GM21367 (cell line): Measurements from ENCODE around the gene CBS.
"Not testable (repeated sequence)": the region's sequence is repeated elsewhere in the genome, so short reads cannot be mapped to it uniquely, and the experiment has no call there.

ENCODE experiments used
- ATAC-seq: cut with Tn5 transposase; IDR thresholded peaks from one replicate; pipeline ENCODE4 v1.9.1; 2021; ENCODE audit not compliant: unreplicated experiment

The CBS gene

DNA sequence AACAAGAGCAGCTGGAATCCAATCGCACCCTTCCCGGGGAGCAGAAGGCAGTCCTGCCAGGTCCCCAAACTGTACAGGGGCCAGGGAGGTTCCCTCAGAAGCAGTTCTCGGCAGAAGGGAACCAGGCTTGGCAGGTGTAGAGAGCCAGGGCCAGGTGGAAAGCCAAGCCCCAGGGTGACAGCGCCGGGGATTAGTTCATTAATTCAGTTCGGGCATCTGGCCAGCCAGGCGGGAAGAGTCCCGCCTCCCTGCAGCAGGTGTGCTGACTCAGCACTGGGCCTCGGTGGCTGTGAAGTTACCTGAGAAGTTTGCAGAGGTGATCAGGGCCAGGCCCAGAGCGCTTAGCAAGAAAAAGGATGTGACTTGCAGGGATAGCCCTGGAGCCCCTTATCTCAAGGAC, 6.0 kb downstream of the CBS start:
- not testable (repeated sequence) for ATAC-seq

DNA sequence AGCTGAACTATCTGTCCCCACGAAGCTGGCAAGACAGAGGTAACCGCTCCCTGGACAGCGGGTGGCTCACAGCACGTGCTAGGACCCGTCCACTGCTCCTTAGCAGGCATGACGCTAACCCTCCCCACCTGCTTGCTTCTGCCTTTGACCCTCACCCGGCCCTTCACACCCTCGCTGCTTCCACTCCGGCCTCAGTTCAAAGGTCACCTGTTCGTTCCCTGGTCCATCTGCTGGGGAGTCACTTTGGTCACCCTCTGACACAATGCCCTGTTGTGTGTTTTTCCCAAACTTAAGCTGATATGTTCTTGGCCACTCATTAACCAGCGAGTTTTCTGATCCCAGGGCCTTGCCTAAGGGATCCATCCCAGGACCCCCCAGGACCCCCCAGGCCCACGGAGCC, 7.6 kb downstream of the CBS start:
- not testable (repeated sequence) for ATAC-seq

DNA sequence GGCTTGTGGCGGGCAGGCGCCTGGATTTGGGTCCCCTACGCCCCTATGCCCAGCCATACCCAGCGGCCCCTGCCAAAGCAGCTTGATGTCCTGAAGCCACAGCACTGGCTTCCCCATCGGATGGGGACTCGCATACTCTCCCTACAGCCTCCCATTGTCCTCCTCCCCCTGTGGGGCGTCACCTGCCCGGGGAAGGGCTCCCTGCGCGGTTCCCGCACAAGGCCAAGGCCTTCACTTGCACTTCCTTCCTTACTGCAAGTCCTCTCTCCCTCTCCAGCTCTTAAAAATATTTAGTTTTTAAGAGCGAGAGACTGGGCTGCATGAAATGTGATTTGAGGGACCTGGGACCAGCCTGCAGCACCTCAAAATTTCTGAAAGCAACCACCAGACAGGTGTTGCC, 8.9 kb downstream of the CBS start:
- ATAC-seq: not testable (repeated sequence)

DNA sequence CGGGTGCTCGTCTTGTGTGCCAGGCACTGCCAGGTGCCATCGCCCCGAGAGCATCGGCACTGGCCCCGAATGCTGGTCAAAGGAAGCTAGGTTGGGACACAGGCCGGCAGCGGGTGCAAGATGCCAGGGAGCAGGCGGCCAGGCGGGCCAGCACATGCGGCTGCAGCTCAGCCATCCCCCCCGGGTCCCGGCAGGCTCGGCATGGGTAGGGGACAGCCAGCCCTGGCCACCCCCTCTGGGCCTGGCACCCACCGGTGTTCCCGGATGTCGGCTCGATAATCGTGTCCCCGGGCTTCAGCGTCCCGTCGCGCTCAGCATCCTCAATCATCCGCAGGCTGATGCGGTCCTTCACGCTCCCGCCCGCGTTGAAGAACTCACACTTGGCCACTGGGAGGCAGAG, 9.6 kb downstream of the CBS start:
- not testable (repeated sequence) for ATAC-seq

DNA sequence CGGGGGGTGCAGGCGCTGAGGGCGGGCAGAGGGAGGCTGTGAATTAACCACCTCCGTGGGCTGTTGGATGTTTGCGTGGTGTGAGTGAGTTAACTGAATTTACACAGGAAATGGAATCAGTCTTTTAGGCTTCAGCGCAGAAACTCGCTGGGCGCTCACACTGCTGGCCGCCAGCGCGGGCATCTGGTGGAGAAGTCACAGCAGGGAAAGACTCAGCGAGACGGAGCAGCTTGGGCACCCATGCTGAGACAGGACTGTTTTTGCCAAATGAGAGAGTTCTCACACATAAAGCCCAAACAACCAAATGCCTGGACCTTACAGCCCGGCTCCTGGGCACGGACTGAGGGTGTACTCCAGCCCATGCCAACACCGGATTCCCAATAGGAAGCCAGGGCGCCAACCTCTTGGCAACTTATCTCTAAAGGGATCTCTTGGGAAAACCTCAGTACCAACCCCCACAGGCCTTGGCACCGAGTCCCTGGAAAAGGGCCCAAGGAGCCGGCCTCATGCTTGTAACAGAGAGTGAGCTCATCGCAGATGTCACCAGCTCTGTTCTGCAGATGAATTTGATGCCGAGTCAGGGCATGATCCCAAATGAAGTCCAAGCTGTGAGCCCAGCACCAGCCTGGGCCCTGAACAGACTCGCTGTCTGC, 11.2 kb downstream of the CBS start:
- ATAC-seq: not testable (repeated sequence)

DNA sequence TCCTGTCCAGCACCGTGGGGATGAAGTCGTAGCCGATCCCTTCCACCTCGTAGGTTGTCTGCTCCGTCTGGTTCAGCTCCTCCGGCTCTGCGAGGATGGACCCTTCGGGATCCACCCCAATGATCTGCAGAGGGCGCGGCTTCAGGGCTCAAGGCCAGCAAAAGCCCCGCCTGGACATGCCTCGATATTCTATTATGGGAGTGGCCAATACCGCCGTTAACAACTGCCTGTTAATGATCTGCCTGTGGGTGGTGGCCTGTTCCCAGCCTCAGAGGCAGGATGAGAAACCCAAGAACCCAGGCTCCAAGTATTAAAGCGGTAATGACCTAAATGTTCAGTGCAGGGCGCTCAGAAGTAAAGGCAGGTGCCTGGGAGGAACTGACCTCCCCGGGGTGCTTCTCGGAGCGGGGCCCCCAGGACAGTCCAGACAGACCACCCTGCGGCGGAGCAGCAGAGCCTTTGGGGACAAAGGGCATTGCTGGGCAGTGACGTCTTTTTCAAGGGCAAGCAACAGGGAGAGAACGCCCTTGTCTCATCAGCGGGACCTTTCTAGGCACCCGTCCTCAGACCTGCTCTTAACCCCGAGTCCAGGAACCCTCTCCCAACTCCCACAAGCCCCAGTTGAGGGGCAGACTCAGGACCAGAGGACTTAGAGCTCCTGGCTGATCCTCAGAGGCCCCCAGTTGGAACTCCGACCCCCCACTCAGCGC, 12.5 kb downstream of the CBS start:
- ATAC-seq: not testable (repeated sequence)

DNA sequence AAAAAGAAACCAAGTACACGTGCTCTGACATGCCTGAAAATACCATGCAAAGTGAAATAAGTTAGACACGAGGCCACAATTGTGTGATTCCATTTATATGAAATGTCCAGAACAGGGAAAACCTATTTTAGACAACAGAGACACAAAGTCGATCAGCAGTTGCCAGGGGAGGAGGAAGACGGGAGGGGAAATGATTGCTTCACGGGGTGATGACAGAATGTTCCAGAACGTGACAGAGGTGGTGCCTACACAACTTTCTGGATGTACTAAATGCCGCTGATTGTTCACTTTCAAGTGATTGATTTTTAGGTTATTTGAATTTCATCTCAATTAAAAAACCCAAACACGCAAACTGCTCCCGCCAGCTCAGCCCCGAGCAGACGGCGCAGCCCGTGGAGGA, 22.5 kb downstream of the CBS start:
- ATAC-seq: not testable (repeated sequence)

DNA sequence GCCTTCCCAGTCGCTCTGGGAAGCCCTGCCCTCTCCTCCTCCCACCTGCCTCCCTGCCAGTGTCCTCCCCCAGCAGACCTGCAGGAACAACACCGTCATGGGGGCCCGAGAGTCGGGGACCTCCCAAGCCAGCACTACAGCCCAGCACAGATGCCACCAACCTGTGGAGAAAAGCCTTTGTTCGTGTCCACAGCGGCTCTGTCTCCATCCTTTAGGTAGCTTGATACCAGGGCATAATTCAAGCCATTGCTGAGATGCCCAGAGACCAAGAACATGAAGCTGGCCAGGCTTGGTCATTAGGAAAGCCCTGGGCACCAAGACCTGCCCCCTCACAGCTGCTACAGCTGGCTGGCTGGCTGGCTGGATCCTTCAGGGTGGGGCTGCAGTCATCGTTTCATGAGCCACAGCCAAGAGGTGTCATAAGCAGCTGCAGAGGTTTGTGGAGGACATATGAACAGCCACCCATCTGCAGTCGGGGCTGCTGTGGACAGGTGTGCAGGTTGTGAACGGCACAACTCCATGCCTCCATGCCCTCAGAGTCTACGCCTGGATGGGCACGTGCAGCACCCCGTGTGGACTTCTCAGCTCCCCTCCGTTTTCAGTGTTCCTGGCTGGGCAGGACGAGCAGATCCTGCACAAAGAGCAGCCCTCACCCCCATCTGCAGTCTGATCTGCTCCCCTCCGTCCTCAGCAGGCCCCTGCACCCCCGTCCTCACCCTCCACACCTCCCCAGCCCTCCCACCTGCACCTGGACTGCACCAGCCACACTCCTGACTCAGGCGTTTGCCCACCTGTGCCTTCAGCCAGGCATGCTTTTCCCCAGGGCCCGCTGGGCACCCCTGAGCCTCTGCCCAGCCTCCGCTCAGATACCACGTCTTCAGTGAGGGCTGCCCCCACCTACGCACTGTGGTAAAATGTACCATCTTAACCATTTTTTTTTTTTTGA, 29.5 kb downstream of the CBS start:
- ATAC-seq: not testable (repeated sequence)

DNA sequence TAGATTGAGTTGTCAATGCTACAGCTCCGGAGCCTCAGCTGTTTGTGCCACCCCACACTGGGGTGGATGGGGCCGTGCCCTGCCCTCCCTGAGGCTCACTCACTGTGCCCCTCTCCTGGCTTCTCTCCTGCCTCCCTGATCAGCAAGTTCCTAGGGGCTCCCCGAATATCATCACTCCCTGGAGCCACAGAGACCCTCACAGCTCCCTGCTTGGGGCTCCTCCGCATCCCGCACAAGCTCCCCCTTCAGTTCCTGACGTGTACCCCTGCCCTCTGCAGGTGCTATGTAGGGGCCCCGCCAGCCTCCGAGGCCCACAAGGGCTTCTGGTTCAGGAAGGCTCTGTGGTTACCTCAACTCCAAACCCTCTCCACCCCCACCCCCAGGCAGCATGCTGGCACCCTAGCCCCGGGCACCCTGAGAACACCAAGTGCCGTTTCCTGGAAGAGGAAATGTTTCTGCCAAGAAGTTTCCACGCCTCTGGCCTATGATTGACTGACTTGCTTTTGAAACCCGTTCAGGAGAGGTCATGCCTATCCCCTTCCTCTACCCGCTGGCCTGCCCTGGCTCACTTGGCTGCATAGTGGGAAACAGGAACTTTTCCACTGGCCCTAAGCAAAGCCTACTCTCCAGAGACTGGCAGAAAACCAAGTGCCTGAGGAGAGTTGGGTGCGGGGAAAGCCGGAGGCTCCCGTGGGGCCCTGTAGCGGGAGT, 30.3 kb downstream of the CBS start:
- ATAC-seq: not testable (repeated sequence)

DNA sequence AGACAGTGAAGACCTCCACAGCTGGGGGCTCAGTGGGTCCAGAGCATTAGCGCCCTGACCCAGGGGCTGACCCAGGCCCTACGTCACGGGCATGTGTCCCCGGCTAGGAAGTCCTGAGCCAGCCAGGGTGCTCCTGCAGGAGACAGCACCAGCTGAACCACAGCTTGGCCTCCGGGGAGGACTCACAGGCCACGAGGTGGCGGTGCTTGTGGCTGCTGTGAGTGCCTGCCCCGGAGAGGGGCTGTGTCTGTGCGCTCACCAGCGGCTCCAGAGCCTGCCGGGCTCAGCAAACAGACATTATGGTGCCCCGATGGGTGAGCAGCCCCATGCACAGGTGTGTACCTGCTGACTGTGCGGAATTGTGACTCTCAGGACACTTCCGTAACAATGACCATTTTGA, 31.1 kb downstream of the CBS start:
- ATAC-seq: not testable (repeated sequence)

DNA sequence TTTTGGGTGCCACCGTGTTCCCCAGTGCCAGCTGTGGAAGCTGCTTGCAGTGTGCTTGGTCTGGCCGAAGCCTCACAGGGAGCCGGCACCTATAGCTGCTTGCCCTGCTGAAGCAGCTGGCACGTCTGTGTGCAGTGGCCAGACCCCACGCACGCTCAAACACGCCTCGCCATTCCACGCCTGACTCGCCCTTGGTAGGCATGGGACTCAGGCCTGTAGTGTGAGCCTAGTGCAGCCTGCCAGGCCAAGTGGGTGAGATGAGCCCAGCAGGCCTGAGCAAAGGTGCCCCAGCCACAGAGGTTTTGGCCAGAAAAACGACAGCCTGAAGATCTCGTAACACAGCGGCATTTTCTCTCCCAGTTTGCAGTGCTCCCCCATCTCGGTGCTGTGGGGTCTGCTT, 32.3 kb downstream of the CBS start:
- ATAC-seq: not testable (repeated sequence)

DNA sequence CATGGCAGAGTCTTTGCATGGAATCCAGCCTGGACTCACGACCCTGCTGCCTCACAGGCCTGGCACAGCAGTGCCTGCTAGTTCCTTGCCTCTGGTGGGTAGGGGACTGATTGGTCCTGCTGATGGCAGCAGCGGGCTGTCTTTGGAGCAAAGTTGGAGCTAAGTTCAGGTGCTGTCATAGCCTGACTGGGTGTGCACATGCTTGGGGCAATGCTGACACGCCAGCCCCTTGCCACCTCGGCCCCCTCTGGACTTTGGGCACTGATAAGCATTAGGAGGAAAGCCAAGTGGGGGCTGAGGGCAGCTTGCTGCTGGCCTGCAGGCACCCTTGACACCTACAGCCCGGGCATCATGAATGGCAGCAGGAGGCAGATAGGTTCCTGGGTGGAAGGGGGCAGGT, 33.5 kb downstream of the CBS start:
- ATAC-seq: not testable (repeated sequence)

DNA sequence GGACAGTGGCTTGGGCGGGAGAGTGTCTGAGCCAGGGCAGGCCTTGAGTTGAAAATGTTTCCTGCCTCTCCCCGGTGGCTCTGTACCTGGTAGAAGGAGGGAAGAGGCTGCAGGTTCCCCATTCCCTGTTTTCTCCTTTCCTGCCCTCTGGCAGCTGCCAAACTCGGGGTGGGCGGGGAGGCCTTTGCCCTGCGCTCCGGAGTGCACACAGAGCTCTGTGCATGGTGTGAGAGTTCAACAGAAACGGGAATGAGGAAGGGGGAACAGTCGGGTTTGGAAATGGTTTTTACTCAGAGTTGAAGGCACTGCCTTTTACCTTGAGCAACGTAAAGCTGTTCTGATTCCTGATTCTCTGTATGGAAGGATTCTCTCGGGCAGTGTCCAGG, 37.0 kb downstream of the CBS start:
- ATAC-seq: not testable (repeated sequence)

DNA sequence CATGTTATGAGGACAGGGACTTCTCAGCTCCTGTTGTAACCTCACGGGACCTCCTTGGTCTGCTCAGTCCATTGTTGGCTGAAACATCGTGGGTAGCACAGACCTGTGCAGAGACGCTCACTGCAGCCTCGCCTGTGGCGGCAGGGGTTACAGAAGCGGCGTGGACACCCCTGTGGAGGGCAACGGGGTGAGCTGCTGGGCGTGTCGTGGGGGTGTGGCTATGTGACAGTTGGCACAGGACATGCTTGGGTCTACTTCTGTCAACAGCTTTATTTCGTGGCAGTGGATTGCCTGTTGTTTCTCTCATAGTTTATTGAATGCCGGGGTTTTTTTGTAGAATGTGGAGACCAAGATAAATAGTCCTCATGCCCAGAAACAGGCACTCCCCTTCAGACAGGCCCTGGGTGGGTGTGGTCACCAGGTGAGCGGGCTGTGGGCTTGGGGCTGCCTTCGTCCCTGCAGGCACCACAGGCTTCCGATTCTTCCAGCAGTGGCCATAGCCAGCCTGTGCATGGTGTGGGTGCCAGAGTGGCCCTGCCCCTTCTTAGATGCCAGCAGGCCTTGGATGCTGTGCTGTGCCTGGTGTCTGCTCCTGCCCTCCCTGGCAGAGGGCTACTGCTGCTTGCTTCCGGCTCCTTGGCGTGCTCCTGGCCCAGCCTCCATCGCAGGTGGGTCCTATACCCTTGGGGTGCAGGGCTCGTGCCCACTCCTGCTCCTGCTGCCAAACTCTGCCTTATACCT, 37.5 kb downstream of the CBS start:
- ATAC-seq: not testable (repeated sequence)

DNA sequence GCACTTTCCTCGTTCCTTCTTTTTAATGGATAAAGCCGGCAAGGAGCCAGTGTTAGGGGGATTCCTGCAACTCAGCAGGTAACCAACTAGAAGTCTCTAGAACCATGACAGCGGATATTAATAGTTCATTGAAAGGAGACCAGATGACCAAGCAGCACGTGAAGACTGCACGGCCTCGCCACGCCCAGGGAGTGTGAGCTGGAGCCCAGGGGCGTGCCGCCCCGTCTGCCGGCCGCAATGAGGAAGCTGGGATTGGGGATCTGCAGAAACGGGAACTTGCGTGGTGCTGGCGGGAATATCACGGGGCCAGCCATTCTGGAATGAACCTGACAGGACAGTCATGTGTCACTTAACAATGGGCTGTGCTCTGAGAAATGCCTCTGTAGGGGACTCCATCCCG, 38.7 kb downstream of the CBS start:
- ATAC-seq: not testable (repeated sequence)

DNA sequence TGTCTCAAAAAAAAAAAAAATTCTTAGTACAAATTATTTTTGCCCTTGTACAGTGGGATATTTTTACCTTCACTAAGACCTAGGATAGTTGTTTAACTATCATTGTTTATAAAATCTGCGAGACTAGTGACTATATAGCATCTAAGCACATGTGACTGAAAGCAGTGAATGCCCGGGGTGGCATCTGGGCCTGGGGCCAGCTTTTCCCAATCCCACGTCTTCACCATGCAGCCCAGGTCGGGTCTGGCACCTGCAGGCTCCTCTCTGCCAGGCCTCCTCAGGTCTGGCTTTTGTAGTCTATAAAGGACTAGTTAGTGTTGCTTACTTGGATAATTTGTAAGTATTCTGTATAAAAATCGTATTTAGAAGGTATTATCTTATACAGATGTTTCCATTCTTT, 40.8 kb downstream of the CBS start:
- ATAC-seq: no peak

DNA sequence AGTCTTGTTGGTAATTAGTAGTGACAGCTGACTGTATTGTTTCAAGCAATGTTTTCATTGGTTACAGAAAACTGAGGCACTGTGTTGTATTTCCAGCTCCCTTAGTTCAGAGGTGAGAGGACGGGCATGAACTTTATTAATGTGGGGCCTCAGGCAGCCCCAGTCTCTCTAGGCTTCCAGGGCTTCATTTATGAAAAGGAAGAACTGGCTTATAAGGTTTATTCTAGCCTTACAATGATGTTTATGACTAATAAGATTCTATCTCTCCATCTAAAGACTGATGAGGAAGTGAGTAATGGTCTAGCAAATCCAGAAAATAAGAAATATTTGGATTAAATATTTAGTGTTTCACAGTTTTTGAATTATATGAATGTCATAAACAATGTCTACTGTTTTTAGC, 41.5 kb downstream of the CBS start:
- ATAC-seq: no peak

DNA sequence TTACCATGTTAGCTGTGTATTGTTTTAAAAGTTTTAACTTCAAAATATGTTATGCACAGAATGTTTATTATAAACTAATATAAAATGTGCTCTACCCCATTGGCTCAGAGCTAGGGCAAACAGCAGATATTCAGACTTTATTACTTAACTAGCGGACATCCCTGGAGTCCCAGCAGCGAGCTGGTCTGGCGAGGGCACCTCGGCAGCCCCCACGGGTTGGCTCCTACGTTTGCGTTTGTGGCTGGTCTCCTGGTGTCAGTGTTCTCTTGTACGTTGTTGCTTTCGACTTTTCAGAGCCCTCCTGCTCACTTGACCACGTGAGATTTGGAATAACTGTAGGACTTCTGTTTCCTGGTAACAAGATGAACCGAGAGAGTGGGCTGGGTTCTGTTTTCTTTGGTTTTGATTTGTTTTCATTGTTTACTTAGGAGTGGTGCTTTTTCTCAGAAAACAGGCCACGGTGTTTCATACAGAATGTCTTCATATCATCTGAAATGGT, 44.5 kb downstream of the CBS start:
- no peak for ATAC-seq

DNA sequence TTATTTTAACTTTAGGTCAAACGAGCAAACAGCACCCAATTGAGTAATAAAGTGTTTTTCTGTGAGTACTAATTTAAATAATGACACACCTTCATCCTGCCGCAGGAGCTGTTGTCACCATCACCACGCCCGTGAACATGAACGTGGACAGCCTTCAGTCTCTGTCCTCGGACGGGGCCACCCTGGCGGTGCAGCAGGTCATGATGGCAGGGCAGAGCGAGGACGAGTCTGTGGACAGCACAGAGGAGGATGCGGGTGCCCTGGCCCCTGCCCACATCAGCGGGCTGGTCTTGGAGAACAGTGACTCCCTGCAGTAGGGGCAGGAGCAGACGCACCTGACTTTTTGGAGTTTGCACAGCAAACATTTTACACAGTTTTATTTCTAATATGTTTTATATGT, 45.9 kb downstream of the CBS start:
- ATAC-seq: no peak
